ENCODE results near the gene LBP.

DNA sequence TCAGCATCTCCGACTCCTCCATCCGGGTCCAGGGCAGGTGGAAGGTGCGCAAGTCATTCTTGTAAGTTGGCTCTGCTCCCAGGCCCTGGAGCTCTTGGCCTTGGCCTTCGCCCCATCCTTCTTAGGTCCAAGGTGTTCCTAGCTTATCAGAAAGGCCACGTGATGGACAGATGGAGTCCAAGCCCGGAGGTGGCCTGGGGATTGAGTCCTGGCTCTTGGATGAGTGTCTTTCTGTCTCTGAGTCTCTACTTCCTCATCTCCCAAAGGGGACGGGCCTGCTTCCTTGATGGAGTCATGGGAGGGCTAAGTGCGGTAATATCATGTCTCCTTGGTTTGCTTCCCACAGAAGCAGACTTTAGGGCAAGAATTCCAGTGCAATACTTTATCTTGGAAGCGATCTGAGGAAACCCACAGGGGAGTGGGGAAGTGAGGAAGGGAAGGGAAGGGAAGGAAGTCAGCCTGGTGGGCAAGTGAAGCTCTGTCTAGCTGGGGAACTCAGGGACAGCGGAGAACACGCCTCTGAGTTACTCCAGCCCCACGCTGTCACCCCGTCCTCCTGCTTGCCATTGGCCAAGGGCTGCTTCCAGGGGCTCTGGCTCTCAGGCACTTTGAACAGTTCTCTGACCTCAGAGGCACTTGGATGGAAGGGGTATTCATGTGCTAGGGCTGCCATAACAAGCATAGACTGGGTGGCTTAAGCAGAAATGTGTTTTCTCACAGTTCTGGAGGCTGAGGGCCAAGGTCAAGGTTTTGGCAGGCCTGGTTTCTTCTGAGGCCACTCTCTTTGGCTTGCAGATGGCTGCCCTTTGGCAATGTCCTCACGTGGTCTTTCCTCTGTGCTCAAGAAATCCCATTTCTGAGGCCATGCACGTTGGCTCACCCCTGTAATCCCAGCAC lies 4.8 kb downstream of the LBP start:
- TF ChIP-seq POLR2AphosphoS5 (IDR thresholded peaks at IDR 0.05) (no peak), POLR2A (IDR thresholded peaks at IDR 0.05) (no peak)

Data from stomach (tissue), 4 donors.